GM18505 (cell line): Measurements from ENCODE around the gene FGF21.
"Not testable (repeated sequence)": the region's sequence is repeated elsewhere in the genome, so short reads cannot be mapped to it uniquely, and the experiment has no call there.

Source experiments
- ATAC-seq: cut with Tn5 transposase; IDR thresholded peaks from one replicate; pipeline ENCODE4 v1.9.1; 2021; ENCODE audit not compliant: unreplicated experiment
- POLR2A ChIP-seq: IDR thresholded peaks from 4 replicates; pipeline ENCODE4 v1.6.1; 2011; ENCODE audit warnings: borderline replicate concordance; ENCODE audit not compliant: insufficient read depth, insufficient read length; ENCODE audit errors: extremely low read depth

Gene FGF21

GRCh38 chr19:48770734-48771472, 15.6 kb downstream of the FGF21 start:
- no peak for TF ChIP-seq POLR2A
- no peak for ATAC-seq

GRCh38 chr19:48772503-48772953, 17.2 kb downstream of the FGF21 start:
- ATAC-seq: no peak
- TF ChIP-seq POLR2A: no peak

GRCh38 chr19:48777139-48777538, 21.8 kb downstream of the FGF21 start:
- ATAC-seq: no peak
- no peak for TF ChIP-seq POLR2A

- ATAC-seq: no peak
- no peak for TF ChIP-seq POLR2A
Observed at GRCh38 chr19:48777720-48778119, 22.4 kb downstream of the FGF21 start.

GRCh38 chr19:48779636-48780035, 24.3 kb downstream of the FGF21 start:
- ATAC-seq: no peak

GRCh38 chr19:48780631-48781391, 25.5 kb downstream of the FGF21 start:
- no peak for ATAC-seq
- no peak for TF ChIP-seq POLR2A

More at GRCh38 chr19:48779636-48780035, 24.3 kb downstream of the FGF21 start:
- no peak for TF ChIP-seq POLR2A

- no peak for ATAC-seq
- TF ChIP-seq POLR2A: no peak
Observed at GRCh38 chr19:48784527-48784926, 29.2 kb downstream of the FGF21 start.

GRCh38 chr19:48786422-48786821, 31.1 kb downstream of the FGF21 start:
- ATAC-seq: not testable (repeated sequence)

GRCh38 chr19:48787331-48787730, 32.0 kb downstream of the FGF21 start:
- not testable (repeated sequence) for ATAC-seq

GRCh38 chr19:48793271-48793670, 37.9 kb downstream of the FGF21 start:
- no peak for TF ChIP-seq POLR2A
- no peak for ATAC-seq

GRCh38 chr19:48794291-48794690, 39.0 kb downstream of the FGF21 start:
- no peak for ATAC-seq
- TF ChIP-seq POLR2A: no peak

GRCh38 chr19:48795055-48795684, 39.8 kb downstream of the FGF21 start:
- peak; percentile 40 for TF ChIP-seq POLR2A
- ATAC-seq: peak; percentile 65

GRCh38 chr19:48795685-48796070, 40.4 kb downstream of the FGF21 start:
- ATAC-seq: no peak
- TF ChIP-seq POLR2A: no peak
